ENCODE measurements around the gene GNPAT.
"Not testable (repeated sequence)": the region's sequence is repeated elsewhere in the genome, so short reads cannot be mapped to it uniquely, and the experiment has no call there.

Gene GNPAT

GRCh38 chr1:231240883-231241735 is at the start of gene GNPAT:
GNPAT (plus strand) TSS chr1:231241212; CDS start chr1:231241379, 167 bp downstream.
- FAIRE-seq: no peak
- DNase-seq (ENCODE audit: low spot score): peak; percentile 76

GRCh38 chr1:231192620-231193163 is 48.3 kb upstream of the GNPAT start:
- DNase-seq (ENCODE audit: low spot score) (peak; percentile 99), FAIRE-seq (peak; percentile 98)

GRCh38 chr1:231193710-231194340 is 47.2 kb upstream of the GNPAT start:
- FAIRE-seq: no peak
- peak; percentile 32 for DNase-seq (ENCODE audit: low spot score)

GRCh38 chr1:231194476-231194842 is 46.6 kb upstream of the GNPAT start:
- FAIRE-seq (no peak), DNase-seq (ENCODE audit: low spot score) (peak; percentile 80)

- FAIRE-seq (peak; percentile 98), DNase-seq (ENCODE audit: low spot score) (peak; percentile 97)
These were observed 46.0 kb upstream of the GNPAT start for GRCh38 chr1:231194843-231195516.

GRCh38 chr1:231196307-231196706 is 44.7 kb upstream of the GNPAT start:
- FAIRE-seq (no peak), DNase-seq (ENCODE audit: low spot score) (no peak)

DNA sequence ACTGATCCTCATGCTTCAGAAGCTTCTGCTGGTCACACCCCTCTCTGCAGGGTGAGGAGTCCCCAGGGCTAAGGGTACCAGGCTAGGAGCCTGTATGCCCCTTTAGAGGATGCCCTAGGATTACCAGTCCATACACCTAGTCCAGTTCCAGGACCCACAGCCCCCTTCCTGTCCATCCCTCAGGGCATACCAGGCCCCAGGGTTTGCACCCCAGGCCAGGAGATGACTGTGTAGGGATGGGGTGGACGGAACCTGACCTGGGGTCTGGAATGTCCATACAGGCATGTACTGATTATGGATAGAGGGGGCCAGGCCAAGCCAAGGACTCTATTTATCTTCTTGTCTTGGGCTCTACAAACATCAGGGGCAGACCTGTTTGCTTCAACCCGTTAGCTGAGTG is 44.3 kb upstream of the GNPAT start:
- FAIRE-seq (no peak), DNase-seq (ENCODE audit: low spot score) (no peak)

- DNase-seq (ENCODE audit: low spot score) (no peak), FAIRE-seq (no peak)
These were observed 41.1 kb upstream of the GNPAT start for GRCh38 chr1:231199868-231200267.

DNA sequence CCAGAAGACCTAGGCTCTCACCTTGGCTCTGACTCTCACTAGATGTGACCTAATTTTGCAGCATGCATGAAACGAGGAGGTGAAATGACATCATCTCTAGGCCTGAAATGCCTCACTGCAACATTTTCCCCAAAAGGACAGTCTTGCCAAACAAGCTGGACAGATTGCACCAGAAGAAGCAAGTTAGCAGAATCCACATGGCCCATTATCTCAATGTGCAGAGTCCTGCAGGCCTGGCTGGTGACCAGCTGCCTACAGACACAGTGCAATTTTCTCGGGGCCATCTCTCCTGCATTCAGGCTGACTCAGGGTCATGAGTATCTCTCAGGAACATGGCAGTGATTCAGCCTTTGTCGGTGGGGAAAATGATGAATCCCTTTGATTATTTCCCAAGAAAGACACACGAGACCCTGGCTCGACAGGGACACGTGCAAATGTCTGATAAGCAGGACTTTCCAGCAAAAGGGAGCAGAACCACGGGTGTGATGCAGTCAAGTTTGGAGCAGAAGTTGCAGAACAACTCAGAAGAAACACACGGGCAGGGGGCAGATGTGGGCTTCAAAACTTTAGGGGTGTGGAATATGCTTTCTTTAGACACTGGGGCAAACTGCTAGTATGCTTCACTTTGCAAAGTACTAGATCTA is 40.5 kb upstream of the GNPAT start:
- FAIRE-seq: no peak
- peak; percentile 27 for DNase-seq (ENCODE audit: low spot score)

DNA sequence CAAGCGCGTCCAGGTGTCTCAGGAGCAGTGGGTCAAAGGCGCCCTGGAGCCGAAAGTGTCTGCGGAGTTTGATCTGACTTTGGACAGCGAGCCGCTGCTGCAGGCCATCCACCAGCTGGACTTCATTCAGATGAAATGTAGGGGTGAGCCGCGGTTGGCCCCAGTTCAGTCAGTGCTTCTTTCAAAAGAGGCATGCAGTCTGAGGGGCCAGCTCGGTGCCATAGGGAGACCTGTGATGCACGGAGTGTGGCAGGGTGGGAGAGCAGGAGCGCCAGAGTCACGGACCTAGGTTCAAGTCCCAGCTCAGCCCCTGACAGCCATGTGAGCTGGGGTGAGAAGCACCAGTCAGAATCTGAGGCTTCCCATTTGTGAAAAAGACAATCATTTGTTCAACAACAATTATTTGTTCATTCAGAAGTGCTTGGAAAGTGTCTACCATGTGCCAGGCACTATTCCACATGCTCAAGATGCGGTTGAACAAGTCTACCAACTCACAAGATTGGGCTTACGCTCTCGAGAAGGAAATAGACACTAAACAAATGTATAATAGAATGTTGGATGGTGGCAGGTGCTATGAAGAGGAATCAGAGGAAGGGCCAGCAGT is 39.5 kb upstream of the GNPAT start:
- FAIRE-seq: no peak
- DNase-seq (ENCODE audit: low spot score): no peak

DNA sequence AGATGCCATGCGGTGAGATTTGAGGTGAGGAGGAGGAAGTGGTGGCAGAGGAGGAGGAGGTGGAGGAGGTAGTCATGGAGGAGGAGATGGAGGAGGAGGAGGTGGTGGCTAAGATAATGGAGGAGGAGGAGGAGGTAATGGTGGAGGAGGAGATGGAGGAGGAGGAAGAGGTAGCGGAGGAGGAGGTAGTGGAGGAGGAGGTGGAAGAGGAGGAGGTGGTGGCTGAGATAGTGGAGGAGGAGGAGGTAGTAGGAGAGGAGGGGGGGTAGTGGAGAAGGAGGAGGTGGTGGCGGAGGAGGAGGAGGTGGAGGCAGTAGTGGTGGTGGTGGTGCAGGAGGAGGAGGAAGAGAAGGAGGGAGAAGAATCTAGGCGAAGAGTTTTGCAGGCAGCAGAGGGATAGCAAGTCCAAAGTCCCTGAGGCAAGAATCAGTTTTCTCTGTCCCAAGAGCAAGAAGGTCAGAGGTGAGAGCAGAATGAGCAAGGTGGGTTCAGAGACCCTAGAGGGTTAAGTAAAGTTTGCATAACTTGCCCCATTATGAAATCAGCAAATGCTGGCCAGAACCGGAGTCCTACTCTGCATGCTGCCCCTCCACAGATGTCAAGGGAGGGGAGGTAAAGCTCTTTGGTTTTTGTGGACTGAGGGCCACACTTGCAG is 38.9 kb upstream of the GNPAT start:
- DNase-seq (ENCODE audit: low spot score) (no peak), FAIRE-seq (no peak)

GRCh38 chr1:231203259-231204057 is 37.6 kb upstream of the GNPAT start:
- DNase-seq (ENCODE audit: low spot score) (no peak), FAIRE-seq (no peak)

- FAIRE-seq (no peak), DNase-seq (ENCODE audit: low spot score) (no peak)
These were observed 34.2 kb upstream of the GNPAT start for GRCh38 chr1:231206856-231207255.

- FAIRE-seq: no peak
- DNase-seq (ENCODE audit: low spot score): no peak
These were observed 33.6 kb upstream of the GNPAT start for GRCh38 chr1:231207437-231207836.

GRCh38 chr1:231208980-231209379 is 32.0 kb upstream of the GNPAT start:
- DNase-seq (ENCODE audit: low spot score) (no peak), FAIRE-seq (no peak)

DNA sequence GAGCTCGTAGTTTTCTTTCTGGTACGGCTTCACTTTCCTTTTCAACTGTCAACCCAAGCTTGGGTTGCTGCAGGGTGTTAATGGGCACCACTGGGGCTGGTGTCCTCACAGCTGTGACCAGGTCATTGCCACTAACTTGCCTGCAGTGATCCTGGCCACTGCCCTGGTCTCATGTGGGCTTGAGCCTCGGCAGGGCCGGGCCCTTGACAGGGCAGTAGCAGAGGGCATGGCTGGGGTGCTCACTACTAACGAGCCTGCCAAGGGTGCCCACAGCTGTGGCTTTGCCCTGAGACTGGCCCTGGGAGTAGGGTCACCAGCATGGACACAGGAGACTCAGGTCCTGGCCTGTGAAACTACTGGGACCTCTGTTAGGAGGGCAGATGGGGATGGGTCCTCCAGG is 31.5 kb upstream of the GNPAT start:
- FAIRE-seq (no peak), DNase-seq (ENCODE audit: low spot score) (no peak)

- DNase-seq (ENCODE audit: low spot score) (no peak), FAIRE-seq (no peak)
These were observed 30.9 kb upstream of the GNPAT start for GRCh38 chr1:231210126-231210525.

GRCh38 chr1:231211005-231211857 is 29.8 kb upstream of the GNPAT start:
- DNase-seq (ENCODE audit: low spot score) (peak; percentile 53), FAIRE-seq (no peak)

- not testable (repeated sequence) for FAIRE-seq; DNase-seq (ENCODE audit: low spot score)
These were observed 28.7 kb upstream of the GNPAT start for GRCh38 chr1:231212301-231212700.

Measured in RCC 7860 (cell line).